HFFc6 (cell line): ENCODE results near the gene ACTR3. TPM values are rescaled to one million over a fixed set of nuclear protein-coding genes. Genes with fewer than 3 reads are reported as not detected.

ENCODE experiments used
- DNase-seq: peaks from one replicate; pipeline ENCODE4 v3.0.0-alpha.2; 2018
- H3K27ac Mint-ChIP-seq: 2 replicates; pipeline ENCODE4 v1.8.0; 2020; ENCODE audit warnings: mild to moderate bottlenecking, mixed read lengths
- H3K27me3 Mint-ChIP-seq: 2 replicates; pipeline ENCODE4 v1.8.0; 2021; ENCODE audit warnings: mild to moderate bottlenecking, moderate library complexity, mixed read lengths; ENCODE audit not compliant: insufficient read depth
- H3K36me3 Mint-ChIP-seq: 2 replicates; pipeline ENCODE4 v1.8.0; 2021; ENCODE audit warnings: low read depth, mixed read lengths
- H3K4me1 Mint-ChIP-seq: 2 replicates; pipeline ENCODE4 v1.8.0; 2020; ENCODE audit warnings: low read depth, mixed read lengths
- H3K4me3 Mint-ChIP-seq: 2 replicates; pipeline ENCODE4 v1.8.0; 2020; ENCODE audit warnings: mild to moderate bottlenecking, moderate library complexity, mixed read lengths
- H3K9me3 Mint-ChIP-seq: 2 replicates; pipeline ENCODE4 v1.8.0; 2020; ENCODE audit warnings: mild to moderate bottlenecking, mixed read lengths
- CTCF ChIP-seq: fragments of 200-600 bp; sonication (generic); IDR thresholded peaks from 2 replicates; pipeline ENCODE4 v1.5.0; 2021; ENCODE audit warnings: antibody characterized with exemption, mild to moderate bottlenecking
- total RNA-seq, 6 experiments: library from RNA; stranded (reverse); fragmentation: NEBNext Ultra II Directional; extraction: Animal tissue kit (Norgen Biotek cat#: 25700); gene quantifications; 2 replicates in 1 of 6; 3 replicates in 5 of 6; pipeline ENCODE4 v1.2.3, GENCODE V29; 2021

The ACTR3 gene
- total RNA-seq, 6 experiments from 2014 or later: 562 to 663 (median 628) TPM

- Mint-ChIP-seq H3K27me3 (peaks cover 15% of the 10 kb centered on the region), H3K4me3 (no peak overlapping the region), H3K27ac (peak overlapping the region; percentile 4; the same call in 1 of the 2 replicates), H3K4me1 (peaks cover 35% of the 10 kb centered on the region), H3K36me3 (peaks cover 70% of the 10 kb centered on the region), H3K9me3 (peaks cover 16% of the 10 kb centered on the region)
- no peak for DNase-seq
- TF ChIP-seq CTCF: no peak
Measured at GRCh38 chr2:113976277-113976928, 86.5 kb downstream of the ACTR3 start.

- no peak for DNase-seq
- peaks cover 16% of the 10 kb centered on the region for H3K9me3 Mint-ChIP-seq
- peak overlapping the region; percentile 48; the same call in 1 of the 2 replicates for H3K27ac Mint-ChIP-seq
- peaks cover 36% of the 10 kb centered on the region for H3K4me1 Mint-ChIP-seq
- H3K36me3 Mint-ChIP-seq: peaks cover 66% of the 10 kb centered on the region
- TF ChIP-seq CTCF: no peak
- no peak overlapping the region for H3K4me3 Mint-ChIP-seq
- H3K27me3 Mint-ChIP-seq: peaks cover 15% of the 10 kb centered on the region
Measured at GRCh38 chr2:113977060-113977659, 87.3 kb downstream of the ACTR3 start.

- Mint-ChIP-seq H3K4me1 (peaks cover 31% of the 10 kb centered on the region), H3K4me3 (no peak overlapping the region), H3K9me3 (peaks cover 16% of the 10 kb centered on the region), H3K36me3 (peaks cover 62% of the 10 kb centered on the region), H3K27me3 (peaks cover 17% of the 10 kb centered on the region), H3K27ac (no peak overlapping the region; the same call in 1 of the 2 replicates)
- peak; percentile 52 for TF ChIP-seq CTCF
- DNase-seq: no peak
Measured at GRCh38 chr2:113977660-113978523, 88.0 kb downstream of the ACTR3 start.

- H3K4me1 Mint-ChIP-seq: peaks cover 25% of the 10 kb centered on the region
- peak overlapping the region; percentile 42; the same call in 1 of the 2 replicates for H3K4me3 Mint-ChIP-seq
- peaks cover 64% of the 10 kb centered on the region for H3K36me3 Mint-ChIP-seq
- H3K27me3 Mint-ChIP-seq: peaks cover 18% of the 10 kb centered on the region
- TF ChIP-seq CTCF: no peak
- H3K9me3 Mint-ChIP-seq: peaks cover 16% of the 10 kb centered on the region
- no peak for DNase-seq
- peak overlapping the region; percentile 52 for H3K27ac Mint-ChIP-seq
Measured at GRCh38 chr2:113978524-113979190, 88.8 kb downstream of the ACTR3 start.
